ENCODE results near the gene MTHFD2.

MTHFD2 gene

DNA sequence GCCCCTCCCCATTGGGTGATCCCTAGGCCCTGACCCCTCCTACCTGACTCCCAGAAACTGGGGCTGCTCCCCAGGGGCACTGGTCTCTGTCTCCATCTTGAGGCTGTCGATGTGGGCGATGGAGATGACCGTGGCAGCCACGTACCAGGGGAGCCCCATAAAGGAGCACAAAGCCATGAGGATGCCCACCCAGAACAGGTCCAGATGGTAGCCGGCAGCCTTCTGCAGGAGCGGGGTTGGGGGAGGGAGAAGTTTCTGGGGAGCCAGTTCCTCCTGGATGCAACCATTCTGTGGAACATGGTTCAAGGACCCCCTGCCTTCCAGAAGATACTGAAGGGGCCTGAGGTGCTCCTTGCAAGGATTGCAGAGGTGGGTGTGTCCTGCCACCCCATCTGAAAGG is 34.0 kb downstream of the MTHFD2 start:
- no peak for DNase-seq

DNA sequence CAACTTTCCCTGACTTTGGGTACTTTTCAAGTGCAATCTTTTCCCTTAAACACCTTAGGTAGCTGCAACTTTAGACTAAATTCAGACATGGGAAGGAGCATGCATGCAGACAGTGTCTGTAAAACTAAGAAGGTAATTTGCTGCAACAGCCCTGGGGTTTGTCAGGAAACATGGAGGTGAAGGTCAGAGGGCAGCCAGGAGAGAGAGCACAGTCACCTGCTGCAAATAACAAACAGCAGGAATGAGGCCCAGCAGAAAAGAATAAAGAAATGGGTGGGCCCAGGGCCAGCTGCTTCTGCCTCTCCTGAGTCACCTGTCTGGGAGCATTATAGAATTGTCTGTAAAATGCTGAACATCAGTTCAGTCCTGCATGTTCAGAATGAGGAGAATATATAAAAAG is 35.2 kb downstream of the MTHFD2 start:
- no peak for DNase-seq

DNA sequence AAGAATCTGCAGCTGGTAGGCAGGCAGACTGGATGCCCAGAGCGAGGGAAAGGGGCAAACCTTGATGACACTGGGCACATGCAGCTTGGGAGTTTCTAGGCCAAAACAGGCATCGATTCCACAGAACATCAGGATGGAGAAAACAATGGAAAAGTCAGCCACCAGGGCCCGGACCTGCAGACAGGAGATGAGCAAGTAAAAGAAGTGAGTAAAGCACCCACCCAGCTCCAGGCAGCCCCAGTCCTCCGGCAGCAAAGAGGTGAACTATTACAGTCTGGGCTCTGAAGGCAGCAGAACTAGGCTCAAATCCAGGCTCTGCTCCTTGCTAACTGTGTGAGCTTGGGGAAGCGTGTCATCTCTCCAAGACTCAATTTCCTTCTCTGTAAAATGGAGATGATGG is 36.6 kb downstream of the MTHFD2 start:
- DNase-seq: no peak

DNA sequence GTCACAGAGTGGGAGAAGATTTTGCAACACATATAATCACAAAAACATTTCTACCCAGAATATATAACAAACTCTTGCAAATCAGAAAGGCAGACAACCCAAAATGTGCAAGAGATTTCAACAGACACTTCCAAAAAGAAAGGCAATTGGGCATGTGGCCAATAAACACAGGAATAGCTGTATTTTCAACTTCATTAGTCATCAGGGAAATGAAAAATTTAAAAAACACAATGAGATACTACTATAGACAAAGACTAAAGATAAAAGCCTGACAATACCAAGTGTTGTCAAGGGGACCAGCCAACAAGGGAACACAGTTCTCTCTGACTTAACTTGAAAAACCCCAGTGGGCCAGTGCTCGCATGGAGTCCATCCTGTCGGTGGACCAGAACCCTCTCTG is 40.5 kb downstream of the MTHFD2 start:
- no peak for DNase-seq

DNA sequence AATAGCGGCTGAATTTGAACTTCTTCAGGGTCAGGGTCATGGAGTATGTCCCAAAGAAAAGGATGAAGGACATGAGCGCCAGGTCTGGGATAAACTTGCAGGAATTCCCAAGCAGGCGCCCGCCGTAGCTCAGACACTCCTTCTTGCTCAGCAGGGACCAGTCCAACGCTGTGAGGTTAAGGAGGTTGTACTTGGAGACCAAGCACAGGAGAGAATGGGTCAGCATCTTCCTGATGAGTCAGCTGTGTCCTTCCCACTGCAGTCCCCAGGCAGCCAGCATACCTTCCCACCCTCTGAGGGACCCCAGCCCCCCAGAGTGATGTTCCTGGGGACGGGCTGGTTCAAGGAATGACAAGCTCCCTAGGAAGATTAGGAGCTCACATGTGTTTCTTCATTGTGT is 40.9 kb downstream of the MTHFD2 start:
- DNase-seq: no peak

DNA sequence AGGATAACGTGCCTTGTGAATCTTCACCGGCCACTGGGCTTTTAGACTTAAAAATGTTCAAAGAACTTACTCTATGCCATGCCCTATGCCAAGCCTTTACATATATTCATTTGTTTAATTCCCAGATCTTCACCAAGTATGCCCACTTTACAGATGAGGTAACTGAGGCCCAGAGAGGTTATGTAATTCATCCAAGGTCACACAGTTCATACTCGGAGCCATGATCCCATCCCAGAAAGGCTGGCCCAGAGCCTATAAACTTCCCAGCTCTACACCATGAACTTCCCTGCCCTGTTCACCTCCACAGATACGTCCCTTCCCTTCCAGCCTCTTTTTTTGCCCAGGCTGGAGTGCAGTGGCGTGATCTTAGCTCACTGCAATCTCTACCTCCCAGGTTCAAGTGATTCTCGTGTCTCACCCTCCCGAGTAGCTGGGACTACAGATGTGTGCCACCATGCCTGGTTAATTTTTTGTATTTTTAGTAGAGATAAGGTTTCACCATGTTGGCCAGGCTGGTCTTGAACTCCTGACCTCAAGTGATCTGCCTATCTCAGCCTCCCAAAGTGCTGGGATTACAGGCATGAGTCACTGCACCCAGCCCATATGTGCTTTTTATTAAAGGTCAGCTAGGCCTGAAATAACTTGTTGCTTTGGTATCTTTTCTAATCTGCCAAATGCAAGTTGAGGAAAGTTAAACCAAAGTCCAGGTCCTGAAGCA is 44.1 kb downstream of the MTHFD2 start:
- DNase-seq: no peak

DNA sequence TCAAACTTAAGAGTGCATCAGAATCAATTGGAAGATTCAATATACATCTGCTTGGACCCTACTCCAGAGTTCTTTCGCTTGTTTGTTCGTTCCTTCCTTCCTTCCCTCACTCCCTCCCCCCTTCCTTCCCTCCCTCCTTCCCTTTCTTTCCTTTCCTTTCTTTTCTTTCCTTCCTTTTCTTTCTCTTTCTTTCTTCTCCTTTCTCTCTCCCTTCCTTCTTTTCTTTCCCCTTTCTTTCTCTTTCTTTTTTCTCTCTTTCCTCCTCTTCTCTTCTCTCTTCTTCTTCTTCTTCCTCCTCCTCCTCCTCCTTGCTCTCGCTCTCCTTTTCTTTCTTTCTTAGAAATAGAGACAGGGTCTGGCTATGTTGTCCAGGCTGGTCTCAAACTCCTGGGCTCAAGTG is 45.9 kb downstream of the MTHFD2 start:
- no peak for DNase-seq

DNA sequence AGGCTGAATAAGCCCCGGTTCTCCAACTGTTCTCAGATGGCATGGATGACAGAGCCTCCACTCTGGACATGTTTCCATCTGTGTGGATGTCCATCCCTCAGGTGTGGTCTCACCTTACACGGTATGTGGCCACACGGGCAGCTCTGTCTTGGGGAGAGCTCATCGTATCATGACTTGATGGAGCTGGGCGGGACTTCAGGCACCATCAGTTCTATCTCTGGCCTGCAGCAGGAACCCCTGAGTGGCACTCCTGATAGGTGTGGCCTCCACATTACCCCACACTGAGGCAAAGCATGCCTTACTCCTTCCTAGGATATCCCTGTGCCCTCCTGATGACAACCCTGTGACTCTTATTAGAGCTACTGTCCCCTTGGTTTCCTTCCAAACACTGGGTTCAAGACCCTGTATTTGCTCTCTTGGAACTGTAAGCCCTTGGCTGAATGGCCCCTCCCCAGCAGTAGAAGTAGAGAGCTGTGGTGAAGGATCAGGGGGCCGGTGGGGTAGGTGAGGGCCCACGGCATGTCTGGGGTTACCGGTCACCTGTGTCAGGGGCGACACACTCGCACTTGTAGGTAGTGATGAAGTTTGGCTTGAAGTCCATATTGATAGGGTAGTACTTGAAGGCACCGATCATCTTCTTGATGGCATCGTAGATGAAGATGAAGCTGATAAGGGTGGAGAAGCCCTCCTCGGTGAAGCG is 48.2 kb downstream of the MTHFD2 start:
- DNase-seq: no peak

DNA sequence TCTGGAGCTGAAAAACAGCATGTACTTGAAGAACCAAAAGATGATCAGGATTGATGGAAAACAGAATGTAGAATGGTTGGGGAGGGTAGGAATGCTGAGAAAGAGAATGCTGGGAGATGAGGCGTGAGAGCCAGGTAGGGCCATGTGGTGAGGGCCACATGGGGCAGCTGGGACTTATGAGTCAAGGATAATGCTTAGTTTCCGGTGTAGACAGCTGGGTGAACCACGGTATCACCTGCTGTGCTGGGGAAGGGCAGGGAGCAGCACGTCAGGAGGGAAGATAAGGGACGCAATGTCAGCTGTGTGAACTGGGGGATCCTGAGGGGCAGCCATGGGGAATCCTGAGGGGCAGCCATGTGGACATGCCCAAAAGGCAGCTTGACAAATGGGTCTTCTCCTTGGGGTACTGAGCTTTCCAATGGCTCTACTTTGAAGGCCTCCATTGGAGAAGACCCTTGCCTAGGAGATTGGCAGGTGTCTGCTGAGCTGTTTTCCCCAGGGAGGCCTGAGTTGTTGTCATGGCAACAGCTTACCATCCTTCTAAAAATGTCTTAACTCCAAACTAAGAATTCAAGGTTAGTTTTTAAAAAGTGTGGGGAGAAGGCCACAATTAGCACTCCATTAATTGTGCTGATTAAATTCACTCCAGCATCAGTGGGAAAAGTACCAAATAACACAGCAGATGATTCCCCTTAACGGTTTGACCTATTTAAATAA is 51.1 kb downstream of the MTHFD2 start:
- no peak for DNase-seq

DNA sequence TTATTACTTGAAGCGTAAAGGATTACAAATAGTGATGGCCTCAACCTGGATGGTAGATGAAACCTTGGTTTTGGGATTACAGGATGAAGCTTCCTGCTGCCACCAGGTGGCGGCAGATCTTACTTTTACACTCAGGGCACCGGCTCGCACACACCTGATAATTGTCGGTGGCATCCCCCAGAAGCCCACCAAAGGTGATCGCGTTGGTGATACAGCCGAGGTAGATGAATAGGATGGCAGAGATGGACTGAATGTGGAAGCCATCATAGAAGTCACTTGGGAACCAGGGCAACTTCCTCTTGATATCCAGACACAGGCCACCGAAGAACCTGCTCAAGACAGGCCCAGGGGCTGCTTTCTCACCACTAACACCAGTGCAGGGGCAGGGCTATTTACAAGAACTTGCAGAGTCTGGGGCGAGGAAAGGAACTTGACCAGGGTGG is 51.8 kb downstream of the MTHFD2 start:
- peak; percentile 56 for DNase-seq

DNA sequence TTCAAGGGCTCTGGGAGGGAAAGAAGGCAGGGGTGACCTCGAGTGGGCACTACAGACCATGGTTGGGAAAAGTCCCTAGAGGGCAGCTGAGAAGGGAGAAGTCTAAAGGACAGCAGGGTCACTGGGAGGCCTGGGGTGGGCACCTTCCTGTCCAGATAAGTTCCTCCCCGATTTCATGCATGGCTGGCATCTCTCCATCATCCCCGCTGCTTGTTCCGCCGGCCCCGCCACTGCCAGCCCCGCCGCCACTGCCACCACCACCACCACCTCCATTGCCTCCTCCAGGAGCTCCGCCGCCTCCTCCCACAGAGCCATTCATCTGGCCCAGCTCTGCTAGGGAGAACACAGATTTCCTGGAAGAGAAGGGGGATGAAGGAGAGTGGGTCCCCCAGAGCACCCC is 53.6 kb downstream of the MTHFD2 start:
- DNase-seq: no peak

DNA sequence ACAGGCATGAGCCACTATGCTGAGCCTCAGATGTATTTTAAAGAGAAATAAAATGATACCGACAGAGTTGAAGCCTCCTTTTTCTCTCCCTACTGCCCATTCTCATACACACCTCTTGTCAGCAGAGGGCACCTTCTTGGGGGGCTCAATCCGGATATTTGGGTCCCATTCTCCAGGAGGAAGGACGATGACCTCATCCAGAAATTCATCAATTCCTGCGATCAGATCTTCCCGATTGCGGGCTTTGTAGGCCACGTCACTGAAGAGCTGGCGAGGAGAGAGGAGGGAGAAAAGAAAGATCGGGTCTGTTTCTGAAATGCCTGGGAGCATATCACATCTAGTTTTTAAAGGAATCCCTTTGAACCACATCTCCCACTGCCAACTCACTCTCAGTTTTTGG is 54.4 kb downstream of the MTHFD2 start:
- no peak for DNase-seq

DNA sequence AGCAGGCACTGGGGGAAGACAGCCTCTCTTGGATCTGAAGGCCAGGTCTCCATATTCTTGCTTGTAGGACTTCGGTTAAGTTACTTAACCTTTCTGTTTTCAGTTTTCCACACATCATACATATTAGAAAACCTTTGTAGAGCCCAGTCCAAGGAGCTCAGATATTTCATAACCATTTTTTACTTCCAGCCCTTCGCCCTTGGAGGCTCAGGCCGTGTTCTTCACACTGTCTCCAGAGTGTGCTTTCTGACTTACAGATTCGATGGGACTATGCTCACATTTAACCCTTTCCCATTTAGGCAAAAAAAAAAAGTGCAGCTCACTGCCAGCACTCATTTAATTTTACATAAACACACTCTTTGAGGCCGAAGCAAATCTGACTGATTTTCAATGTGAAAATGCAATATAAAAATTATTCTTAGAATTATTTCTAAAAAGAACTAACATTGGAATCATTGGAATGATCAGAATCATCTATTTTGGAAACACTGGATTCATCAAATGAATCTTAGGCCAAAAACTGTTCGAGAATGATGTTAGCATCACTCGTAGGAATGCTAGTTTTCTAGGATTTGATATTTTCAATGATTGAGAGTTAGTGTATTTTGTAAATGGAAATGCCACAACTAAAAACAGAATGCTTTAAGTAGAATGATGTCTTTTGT is 55.0 kb downstream of the MTHFD2 start:
- no peak for DNase-seq

DNA sequence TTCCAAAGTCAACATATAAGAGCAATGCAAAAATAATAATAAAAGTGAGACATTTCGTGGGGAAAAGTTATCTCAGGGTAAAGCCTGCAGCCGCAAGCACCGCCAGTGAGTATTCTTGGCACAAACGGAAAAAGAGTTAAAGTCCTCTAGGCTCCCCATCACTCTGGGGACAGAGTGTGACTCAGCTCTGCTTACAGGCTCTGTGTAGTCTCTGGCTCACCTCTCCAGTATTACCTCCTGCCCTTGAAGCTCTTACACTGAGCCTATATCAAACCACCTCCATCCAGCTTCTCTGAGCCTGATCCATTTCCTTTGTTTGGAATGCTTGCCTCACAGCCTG is 55.5 kb downstream of the MTHFD2 start:
- DNase-seq: no peak

DNA sequence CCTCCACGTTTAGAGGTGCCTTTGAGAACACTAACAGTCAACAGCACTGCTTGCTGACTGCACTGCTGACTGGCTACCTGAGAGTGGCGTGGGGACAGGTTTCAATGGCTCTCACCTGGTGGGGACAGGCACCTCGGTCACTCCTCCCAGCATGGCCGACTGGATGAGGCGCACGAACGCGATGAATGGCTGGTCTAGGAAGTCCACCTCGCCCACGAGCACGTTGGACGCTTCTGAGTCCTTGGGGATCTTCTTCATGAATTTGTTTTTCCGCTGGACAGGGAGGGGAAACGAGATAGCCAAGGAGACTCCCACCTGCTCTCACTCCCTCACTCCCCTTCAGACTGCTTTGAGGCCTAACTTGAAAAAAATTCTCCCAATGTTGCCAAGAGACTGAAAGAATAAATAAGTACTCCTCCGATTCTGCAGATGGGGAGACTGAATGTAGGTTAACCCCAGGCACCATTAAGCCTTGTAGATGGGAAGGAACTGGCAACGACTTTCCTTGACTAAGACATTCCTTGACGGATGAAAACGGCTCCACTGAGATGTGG is 57.3 kb downstream of the MTHFD2 start:
- DNase-seq: no peak

DNA sequence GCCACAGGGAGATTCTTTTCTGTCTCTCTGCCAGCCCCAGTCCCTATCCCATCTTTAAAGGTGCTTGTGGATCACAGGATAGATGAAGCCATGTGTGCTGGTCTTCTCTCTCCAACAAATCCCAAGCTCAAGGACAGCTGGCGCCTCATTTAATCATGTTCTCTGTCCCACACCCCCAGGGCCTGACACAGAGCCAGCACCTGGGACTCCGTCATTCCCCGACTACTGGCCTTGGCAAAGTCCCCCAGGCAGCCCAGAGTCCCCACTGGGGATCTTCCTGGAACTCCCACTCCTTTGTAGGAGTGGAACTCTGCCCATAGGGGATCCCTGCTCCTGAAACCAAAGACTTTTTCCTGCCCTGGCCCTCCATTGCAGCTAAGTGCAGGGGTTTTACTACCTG is 60.8 kb downstream of the MTHFD2 start:
- DNase-seq: no peak

DNA sequence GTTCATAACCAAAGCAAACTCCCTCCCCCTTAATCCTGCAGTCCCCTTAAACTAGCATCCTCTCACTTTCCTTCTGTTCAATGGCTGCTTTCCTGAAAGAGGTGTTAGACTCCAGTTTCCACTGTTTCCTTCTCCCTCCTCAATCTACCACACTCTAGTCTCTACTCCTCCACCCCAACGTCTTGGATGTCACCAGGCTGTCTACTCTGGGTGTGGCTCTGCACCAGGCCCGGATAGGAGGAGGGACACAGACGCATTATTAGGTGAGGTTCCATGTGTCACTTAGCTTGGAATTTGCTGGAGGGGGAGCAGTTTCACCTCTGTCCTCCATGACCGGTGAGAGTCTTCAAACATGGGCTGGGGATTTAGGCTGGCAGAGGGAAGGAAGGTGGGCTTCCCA is 61.3 kb downstream of the MTHFD2 start:
- no peak for DNase-seq

DNA sequence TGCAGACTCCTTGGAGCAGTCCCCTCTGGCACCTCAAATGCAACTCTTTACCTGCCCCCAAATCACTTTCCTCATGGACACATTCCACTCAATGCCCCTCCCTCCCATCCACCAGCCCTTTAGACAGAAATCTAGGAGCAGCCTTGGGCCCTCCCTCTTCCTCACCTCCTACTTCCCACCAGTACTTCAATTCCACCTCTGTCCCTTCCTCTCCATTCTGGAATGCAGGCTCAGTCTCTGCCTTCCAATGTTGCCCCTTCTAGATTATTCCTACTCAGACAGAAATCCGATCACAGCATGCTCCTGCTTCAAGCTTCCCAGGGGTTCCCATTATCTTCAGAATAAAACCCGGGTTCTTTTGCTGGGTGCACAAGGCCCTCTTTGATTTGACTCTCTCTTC is 62.1 kb downstream of the MTHFD2 start:
- no peak for DNase-seq

DNA sequence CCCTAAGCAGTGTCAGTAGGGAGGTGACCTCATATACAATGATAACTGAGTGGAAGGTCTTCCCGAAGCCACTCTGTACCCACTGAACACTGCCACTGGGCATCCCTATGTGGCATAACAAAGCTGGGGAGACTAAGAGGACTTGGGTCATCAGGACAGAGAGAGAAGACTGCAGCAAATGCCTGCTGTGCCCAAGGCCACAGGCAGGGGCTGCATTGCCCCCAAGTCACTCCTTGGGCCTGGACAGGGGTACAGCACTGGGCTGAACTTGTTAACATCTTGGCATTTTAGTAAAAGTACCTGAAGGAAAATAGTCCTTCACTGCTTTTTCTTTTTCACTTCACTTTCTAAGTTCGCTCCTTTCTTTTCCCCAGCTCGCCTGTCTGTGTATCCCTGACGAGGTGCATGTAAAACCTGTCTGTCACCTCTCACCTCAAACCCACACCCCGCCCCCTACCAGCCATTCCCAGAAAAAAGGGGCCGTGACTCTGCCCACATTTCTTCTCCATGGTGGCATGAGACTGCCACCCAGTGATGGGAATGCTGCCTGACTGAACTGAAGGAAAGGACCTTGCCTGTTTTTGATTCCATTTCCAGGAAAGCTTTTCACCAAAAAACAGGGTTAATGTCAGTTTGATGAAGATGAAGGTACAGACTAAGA is 62.9 kb downstream of the MTHFD2 start:
- DNase-seq: peak; percentile 56

DNA sequence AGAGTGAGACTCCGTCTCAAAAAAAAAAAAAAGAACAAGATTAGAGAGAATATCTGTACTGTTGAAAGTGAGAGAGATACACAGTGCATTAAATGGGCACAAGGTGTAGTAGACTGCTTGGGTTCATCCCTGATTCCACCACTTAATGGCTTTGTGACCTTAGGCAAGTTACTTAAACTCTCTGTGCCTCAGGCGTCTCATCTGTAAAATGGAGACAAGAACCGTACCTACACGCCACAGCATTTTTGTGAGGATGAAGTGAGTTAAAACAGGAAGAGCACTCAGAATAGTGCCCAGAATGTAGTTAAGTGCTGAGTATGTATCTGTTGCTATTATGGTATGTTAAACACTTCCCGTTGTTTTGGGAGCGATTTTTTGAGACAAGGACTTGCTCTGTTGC is 64.3 kb downstream of the MTHFD2 start:
- DNase-seq: no peak

DNA sequence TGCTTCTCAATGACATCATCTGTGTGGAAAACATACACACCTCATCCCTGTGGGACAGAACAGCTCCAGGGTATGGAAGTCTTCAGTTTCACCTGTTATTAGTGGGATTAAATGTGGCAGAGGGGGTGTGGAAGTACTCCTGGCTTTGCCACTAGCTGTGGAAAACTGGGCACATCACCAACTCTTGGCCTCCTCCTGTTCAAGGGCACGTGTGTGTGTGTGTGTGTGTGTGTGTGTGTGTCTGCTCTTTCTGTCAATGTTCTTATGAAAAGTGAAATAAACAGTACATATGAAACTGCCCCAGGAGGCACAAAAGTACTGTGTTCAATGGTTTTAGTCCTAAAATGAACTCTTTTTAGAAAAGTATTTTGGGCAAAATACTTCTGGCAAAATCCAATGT is 65.9 kb downstream of the MTHFD2 start:
- DNase-seq: no peak

DNA sequence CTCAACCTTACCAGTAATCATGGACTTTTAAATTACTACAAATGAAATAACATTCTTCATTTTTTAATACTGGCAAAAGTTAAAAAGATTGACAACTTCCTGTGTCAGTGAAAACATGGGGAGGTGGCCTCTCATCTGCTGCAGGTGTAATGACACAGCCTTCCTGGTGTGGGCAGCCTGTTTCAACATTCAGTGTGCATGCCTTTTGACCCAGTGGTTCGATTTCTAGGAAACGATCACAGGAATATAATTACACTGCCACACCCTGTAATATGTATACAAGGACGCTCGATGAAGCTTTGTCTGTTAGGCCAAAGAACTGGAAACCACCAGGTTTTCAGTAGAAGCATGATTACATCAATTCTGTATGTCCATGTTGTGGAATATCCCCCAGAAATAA is 68.7 kb downstream of the MTHFD2 start:
- peak; percentile 58 for DNase-seq
